Renal cortex interstitium (tissue), 15 donors: ENCODE results near the gene UTP25. TPM values are rescaled to one million over a fixed set of nuclear protein-coding genes. Genes with fewer than 3 reads are reported as not detected.
A peak's percentile ranks its signal among the peaks of the same experiment; 100 is the strongest.
"Not testable (repeated sequence)": the region's sequence is repeated elsewhere in the genome, so short reads cannot be mapped to it uniquely, and the experiment has no call there.

Experiments used
- DNase-seq, 11 donors: peaks; one replicate each; pipeline ENCODE4 v3.0.0-alpha.2; 2013; ENCODE audit warnings: low read depth in 9 of 11, low spot score in 4 of 11; ENCODE audit errors: extremely low read depth in 1 of 11
- long read RNA-seq, 16 experiments: transcript quantifications; one replicate each; lab custom pipeline, GENCODE V29; 2026
- polyA plus RNA-seq, 3 donors: library from polyadenylated mRNA; unstranded; fragments of 120-200 nt; gene quantifications; one replicate each; pipeline ENCODE4 v1.2.1, GENCODE V29; 2013; ENCODE audit not compliant: insufficient read length in 3 of 3

Gene UTP25
- 10 to 100 TPM in 2 of 3 donors, 1 to 10 TPM in 1; 9.4 to 11.3 (median 11.1) TPM for polyA plus RNA-seq
- long read RNA-seq, donor 1, full-length matches to known transcripts, result 2 of 2 reads
- long read RNA-seq, donor 1, partial matches to known transcripts, result 0 of 2 reads
- long read RNA-seq, donor 1, other reads (novel, unspliced or antisense), result 0 of 2 reads
- long read RNA-seq, donor 2, full-length matches to known transcripts, result 3 of 3 reads
- long read RNA-seq, donor 2, partial matches to known transcripts, result 0 of 3 reads
- long read RNA-seq, donor 2, other reads (novel, unspliced or antisense), result 0 of 3 reads
- long read RNA-seq, donor 3, full-length matches to known transcripts, result 3 of 3 reads
- long read RNA-seq, donor 3, partial matches to known transcripts, result 0 of 3 reads
- long read RNA-seq, donor 3, other reads (novel, unspliced or antisense), result 0 of 3 reads
- long read RNA-seq, donor 4, full-length matches to known transcripts, result 1 of 1 reads
- long read RNA-seq, donor 4, partial matches to known transcripts, result 0 of 1 reads
- long read RNA-seq, donor 4, other reads (novel, unspliced or antisense), result 0 of 1 reads
- long read RNA-seq, donor 5, result 0 reads
- long read RNA-seq, donor 6, full-length matches to known transcripts, result 2 of 2 reads
- long read RNA-seq, donor 6, partial matches to known transcripts, result 0 of 2 reads
- long read RNA-seq, donor 6, other reads (novel, unspliced or antisense), result 0 of 2 reads
- long read RNA-seq, donor 7, full-length matches to known transcripts, result 4 of 4 reads
- long read RNA-seq, donor 7, partial matches to known transcripts, result 0 of 4 reads
- long read RNA-seq, donor 7, other reads (novel, unspliced or antisense), result 0 of 4 reads
- long read RNA-seq, donor 8, full-length matches to known transcripts, result 3 of 3 reads
- long read RNA-seq, donor 8, partial matches to known transcripts, result 0 of 3 reads
- long read RNA-seq, donor 8, other reads (novel, unspliced or antisense), result 0 of 3 reads
- long read RNA-seq, donor 9, full-length matches to known transcripts, result 1 of 1 reads
- long read RNA-seq, donor 9, partial matches to known transcripts, result 0 of 1 reads
- long read RNA-seq, donor 9, other reads (novel, unspliced or antisense), result 0 of 1 reads
- long read RNA-seq, donor 10, full-length matches to known transcripts, result 4 of 4 reads
- long read RNA-seq, donor 10, partial matches to known transcripts, result 0 of 4 reads
- long read RNA-seq, donor 10, other reads (novel, unspliced or antisense), result 0 of 4 reads
- long read RNA-seq, donor 11, full-length matches to known transcripts, result 4 of 4 reads
- long read RNA-seq, donor 11, partial matches to known transcripts, result 0 of 4 reads
- long read RNA-seq, donor 11, other reads (novel, unspliced or antisense), result 0 of 4 reads
- long read RNA-seq, donor 12, full-length matches to known transcripts, result 2 of 2 reads
- long read RNA-seq, donor 12, partial matches to known transcripts, result 0 of 2 reads
- long read RNA-seq, donor 12, other reads (novel, unspliced or antisense), result 0 of 2 reads
- long read RNA-seq, donor 13, full-length matches to known transcripts, result 2 of 2 reads
- long read RNA-seq, donor 13, partial matches to known transcripts, result 0 of 2 reads
- long read RNA-seq, donor 13, other reads (novel, unspliced or antisense), result 0 of 2 reads
- long read RNA-seq, donor 14, full-length matches to known transcripts, result 3 of 3 reads
- long read RNA-seq, donor 14, partial matches to known transcripts, result 0 of 3 reads
- long read RNA-seq, donor 14, other reads (novel, unspliced or antisense), result 0 of 3 reads
- long read RNA-seq, donor 15, full-length matches to known transcripts, result 1 of 1 reads
- long read RNA-seq, donor 15, partial matches to known transcripts, result 0 of 1 reads
- long read RNA-seq, donor 15, other reads (novel, unspliced or antisense), result 0 of 1 reads
- long read RNA-seq, donor 16, full-length matches to known transcripts, result 5 of 5 reads
- long read RNA-seq, donor 16, partial matches to known transcripts, result 0 of 5 reads
- long read RNA-seq, donor 16, other reads (novel, unspliced or antisense), result 0 of 5 reads

- DNase-seq, result peak; percentile 87 to 95 (median 91)
Measured at GRCh38 chr1:209827384-209828262, at the start of gene UTP25. Gene UTP25 (plus strand): TSS chr1:209827972. CDS start chr1:209828064, 92 bp downstream.

DNA sequence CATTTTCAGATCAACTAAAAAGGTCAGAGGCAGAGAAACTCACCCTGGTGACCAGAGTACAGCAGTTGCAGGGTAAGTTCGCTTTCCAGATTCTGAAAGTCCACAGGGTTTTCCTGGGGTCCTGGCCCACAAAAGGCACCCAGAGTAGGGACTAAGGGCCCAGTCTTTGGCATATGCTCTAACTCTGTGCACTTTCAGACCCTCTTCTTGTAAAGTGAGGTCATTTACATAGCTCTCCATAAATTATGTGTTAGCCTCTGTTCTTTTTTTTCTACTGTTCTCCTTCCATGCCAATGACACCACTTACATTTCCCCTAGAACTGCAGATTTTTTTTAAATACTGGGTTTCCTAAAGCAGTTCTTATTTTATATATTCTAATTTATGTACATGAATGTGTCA, 49.7 kb upstream of the UTP25 start:
- DNase-seq, result no peak

GRCh38 chr1:209780268-209780667, 47.5 kb upstream of the UTP25 start:
- no peak for DNase-seq

- DNase-seq, result no peak
Measured at GRCh38 chr1:209783386-209783785, 44.4 kb upstream of the UTP25 start.

DNA sequence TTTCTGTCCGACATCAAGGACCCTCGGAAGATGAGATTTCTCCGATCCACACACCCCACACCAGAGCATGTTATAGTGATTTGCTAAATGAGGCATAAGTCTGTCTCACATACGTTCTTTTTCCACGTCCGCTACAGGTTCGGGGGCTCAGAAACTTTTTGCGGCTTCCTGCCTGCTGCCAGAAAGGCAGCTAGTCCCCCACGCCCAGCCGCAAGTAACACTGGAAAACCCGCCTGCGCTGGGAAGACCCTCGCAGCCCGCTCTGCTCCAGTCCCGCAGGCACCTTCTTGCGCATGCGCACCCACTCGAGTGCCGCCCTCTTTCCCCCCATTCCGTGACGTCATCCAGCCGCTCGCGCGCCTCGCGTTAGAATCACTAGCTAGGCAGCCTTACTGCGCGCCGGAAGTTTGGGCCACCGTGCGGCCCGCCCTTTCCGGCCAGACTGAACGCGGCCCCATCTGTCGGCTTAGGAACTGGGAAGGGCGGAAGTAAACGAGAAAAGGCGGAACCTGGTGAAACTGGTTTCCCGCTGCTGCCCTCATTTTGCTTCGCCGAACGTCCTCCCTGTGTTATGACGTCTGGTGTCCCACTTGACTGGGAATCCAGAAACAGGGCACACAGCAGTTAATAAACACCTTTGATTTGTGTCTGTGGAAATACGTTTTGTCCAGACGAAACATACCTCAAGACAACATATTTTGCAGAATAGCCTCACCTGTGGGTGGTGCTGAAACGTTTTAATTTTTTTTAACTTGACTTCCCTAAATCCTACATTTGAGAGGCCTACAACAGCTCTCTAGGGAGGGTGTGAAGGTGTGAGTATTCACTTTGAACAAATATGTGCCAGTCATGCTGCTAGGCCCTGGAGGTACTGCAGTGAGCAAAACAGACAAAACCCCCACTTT, 43.3 kb upstream of the UTP25 start, which contains the start of gene C1orf74:
C1orf74 (minus strand) TSS at position 295 of the 905 bp plus-strand sequence. CDS start 925 bp downstream, outside the sequence.
- DNase-seq, result peak; percentile 95 to 99 (median 98)

DNA sequence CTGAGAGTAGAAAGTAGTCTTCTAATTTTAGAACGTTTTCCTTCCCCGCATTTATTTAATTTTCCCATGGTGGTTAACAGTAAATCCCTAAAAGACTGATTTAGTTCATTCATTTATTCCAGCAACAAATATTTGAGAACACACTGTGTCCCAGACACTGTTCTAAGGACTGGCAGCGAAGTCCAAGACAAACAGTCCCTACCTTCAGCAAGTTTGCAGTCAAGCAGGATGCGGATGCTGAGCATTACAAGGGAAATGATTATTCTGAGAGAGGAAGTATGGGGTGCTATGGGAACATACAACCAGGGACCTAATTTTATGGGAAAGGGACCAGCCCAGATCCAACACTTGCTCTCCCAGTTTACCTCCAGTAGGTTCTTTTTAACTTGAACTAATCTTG, 42.2 kb upstream of the UTP25 start:
- no peak for DNase-seq

DNA sequence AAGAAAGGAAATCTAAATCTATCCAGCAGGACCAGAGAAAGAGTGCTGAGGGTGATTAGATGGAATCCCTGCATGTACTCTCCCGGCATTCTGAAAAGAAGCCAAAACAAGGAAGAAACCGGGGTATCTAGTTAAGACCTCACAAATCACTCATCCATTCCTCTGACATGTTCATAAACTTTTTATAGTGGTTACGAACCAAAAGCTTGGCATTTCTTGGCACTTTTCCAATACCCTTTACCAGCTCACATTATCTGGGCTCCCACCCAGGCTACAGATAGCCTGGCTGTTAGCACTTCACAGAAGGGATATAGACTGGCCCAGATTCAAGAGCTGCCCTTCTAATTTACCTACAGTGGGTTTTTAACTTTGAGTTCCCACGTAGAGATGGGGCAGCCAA, 41.6 kb upstream of the UTP25 start:
- no peak for DNase-seq

- no peak for DNase-seq
Measured at GRCh38 chr1:209787551-209787950, 40.2 kb upstream of the UTP25 start.

DNA sequence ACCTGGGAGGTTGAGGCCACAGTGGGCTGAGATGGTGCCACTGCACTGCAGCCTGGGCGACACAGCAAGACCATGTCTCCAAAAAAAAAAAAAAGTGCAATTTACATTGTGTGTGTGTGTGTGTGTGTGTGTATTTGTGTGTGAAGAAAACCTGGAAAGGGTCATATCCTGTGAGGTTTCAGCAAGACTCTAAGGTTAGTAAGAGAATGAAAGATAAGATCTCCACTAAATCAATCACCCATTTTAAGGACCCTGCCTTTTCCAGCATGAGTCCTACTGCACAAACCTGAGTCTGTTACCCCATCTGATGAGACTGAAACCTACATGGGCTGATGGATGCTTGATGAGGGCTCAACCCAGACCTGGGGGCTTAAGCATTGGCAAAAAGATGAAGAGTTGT, 38.5 kb upstream of the UTP25 start:
- no peak for DNase-seq

GRCh38 chr1:209790286-209791193, 37.2 kb upstream of the UTP25 start:
- no peak for DNase-seq

- no peak for DNase-seq
Measured at GRCh38 chr1:209791920-209792319, 35.9 kb upstream of the UTP25 start.

DNA sequence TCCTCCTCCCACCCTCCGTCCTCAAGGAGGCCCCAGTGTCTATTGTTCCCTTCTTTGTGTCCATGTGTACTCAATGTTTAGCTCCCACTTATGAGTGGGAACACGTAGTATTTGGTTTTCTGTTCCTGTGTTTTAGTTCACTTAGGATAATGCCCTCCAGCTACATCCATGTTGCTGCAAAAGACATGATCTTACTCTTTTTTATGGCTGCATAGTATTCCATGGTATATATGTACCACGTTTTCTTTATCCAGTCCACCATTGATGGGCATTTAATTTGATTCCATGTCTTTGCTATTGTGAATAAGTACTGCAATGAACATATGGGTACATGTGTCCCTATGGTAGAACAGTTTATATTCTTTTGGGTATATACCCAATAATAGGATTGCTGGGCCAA, 34.1 kb upstream of the UTP25 start:
- DNase-seq, result not testable (repeated sequence)

DNA sequence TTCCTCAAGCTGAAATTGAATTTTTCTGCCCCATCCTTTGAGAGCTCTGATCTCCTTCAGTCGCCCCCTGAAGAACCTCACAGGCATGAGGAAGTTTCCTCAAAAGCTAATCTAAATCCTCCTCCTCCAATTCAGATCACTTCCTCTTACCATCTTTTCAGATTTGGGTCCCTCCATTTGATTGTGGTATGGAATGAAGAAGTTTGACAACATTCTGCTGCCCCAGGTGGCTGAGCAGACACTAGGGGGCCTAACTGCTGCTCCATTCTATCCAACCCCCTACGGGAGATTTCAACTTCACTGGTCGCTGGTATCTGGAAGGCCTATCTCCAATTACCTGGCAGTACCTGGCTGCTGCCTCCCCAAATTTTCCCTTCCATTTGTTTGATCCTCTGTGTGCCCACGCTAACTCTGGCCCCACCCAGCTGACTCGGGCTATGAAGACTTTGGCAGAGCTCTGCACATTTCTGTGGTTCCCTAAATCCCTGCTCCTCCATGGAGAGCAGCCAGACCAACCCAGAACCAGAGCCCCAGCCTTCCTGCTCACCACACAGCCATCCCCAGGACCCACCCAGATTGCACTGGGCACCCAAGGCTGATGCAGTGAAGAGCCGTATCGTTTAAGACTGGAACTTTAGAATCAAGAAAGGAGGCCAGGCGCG, 29.7 kb upstream of the UTP25 start:
- DNase-seq, result no peak
